Activated naive CD8-positive, alpha-beta T cell (primary cell): Measurements from ENCODE around the gene MALRD1.

Experiments used
- H3K27ac Mint-ChIP-seq: one replicate; pipeline ENCODE4 v1.8.0; 2021; ENCODE audit warnings: mixed read lengths
- H3K27me3 Mint-ChIP-seq: one replicate; pipeline ENCODE4 v1.8.0; 2021; ENCODE audit warnings: mixed read lengths
- H3K36me3 Mint-ChIP-seq: one replicate; pipeline ENCODE4 v1.8.0; 2021; ENCODE audit warnings: mixed read lengths
- H3K4me1 Mint-ChIP-seq: one replicate; pipeline ENCODE4 v1.8.0; 2021; ENCODE audit warnings: low read depth, mixed read lengths
- H3K4me3 Mint-ChIP-seq: one replicate; pipeline ENCODE4 v1.8.0; 2021; ENCODE audit warnings: mild to moderate bottlenecking, mixed read lengths
- H3K9me3 Mint-ChIP-seq: one replicate; pipeline ENCODE4 v1.8.0; 2021; ENCODE audit warnings: low read depth, mixed read lengths

Gene MALRD1

GRCh38 chr10:19058046-19058445, 9.4 kb downstream of the MALRD1 start:
- Mint-ChIP-seq H3K4me1 (no peaks in the 10 kb centered on the region), H3K27ac (no peak overlapping the region), H3K4me3 (no peak overlapping the region), H3K27me3 (no peaks in the 10 kb centered on the region), H3K36me3 (no peaks in the 10 kb centered on the region), H3K9me3 (peaks cover 19% of the 10 kb centered on the region)

DNA sequence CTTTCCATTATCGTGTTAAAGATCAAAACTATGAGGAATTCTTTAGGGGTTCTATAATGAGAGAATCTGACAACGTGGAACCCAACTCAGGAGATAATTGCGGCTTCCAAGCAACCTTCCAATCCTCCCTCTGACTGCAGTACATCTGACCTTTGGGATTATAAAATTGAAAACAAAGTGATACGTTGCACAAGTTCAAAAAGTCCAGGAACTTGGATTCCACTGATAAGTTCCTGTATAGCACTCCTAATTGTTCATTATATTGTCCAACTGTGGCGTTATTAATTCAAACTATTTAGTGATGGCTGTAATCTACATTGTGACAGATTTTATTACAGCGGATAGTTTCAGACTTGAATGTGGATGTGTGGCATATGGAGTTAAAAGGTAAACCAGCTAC, 15.4 kb downstream of the MALRD1 start:
- Mint-ChIP-seq H3K27me3 (no peaks in the 10 kb centered on the region), H3K36me3 (no peaks in the 10 kb centered on the region), H3K9me3 (peaks cover 26% of the 10 kb centered on the region), H3K4me3 (no peak overlapping the region), H3K4me1 (no peaks in the 10 kb centered on the region), H3K27ac (no peak overlapping the region)

- peaks cover 8% of the 10 kb centered on the region for H3K9me3 Mint-ChIP-seq
- H3K27ac Mint-ChIP-seq: no peak overlapping the region
- H3K4me1 Mint-ChIP-seq: no peaks in the 10 kb centered on the region
- no peak overlapping the region for H3K4me3 Mint-ChIP-seq
- no peaks in the 10 kb centered on the region for H3K36me3 Mint-ChIP-seq
- no peaks in the 10 kb centered on the region for H3K27me3 Mint-ChIP-seq
Measured at GRCh38 chr10:19071946-19072345, 23.3 kb downstream of the MALRD1 start.

- no peaks in the 10 kb centered on the region for H3K36me3 Mint-ChIP-seq
- no peaks in the 10 kb centered on the region for H3K27me3 Mint-ChIP-seq
- H3K4me3 Mint-ChIP-seq: no peak overlapping the region
- H3K4me1 Mint-ChIP-seq: no peaks in the 10 kb centered on the region
- peaks cover 8% of the 10 kb centered on the region for H3K9me3 Mint-ChIP-seq
- H3K27ac Mint-ChIP-seq: no peak overlapping the region
Measured at GRCh38 chr10:19077276-19077675, 28.7 kb downstream of the MALRD1 start.

GRCh38 chr10:19096501-19097073, 48.0 kb downstream of the MALRD1 start:
- Mint-ChIP-seq H3K9me3 (peaks cover 8% of the 10 kb centered on the region), H3K36me3 (no peaks in the 10 kb centered on the region)

DNA sequence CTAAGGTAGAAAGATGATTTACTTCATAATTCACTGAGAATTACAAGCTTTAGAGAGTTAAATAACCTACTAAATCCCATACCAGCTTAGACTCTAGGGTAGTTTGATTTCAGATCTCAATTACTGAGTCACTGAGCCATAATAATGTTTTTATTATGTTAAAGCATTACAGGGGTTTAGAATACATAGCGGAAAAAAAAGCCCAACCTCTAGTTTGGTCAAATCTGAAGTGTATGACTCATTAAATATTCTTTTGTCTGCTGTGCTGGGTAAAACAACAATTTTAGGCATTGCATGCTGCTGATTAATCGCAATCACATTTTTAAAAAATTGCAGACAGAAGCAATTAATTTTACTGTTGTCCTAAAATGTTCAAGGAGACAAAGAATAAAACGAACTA, 48.5 kb downstream of the MALRD1 start:
- Mint-ChIP-seq H3K9me3 (peaks cover 8% of the 10 kb centered on the region), H3K4me1 (no peaks in the 10 kb centered on the region), H3K27ac (no peak overlapping the region), H3K27me3 (no peaks in the 10 kb centered on the region), H3K4me3 (no peak overlapping the region), H3K36me3 (no peaks in the 10 kb centered on the region)

More at GRCh38 chr10:19096501-19097073, 48.0 kb downstream of the MALRD1 start:
- Mint-ChIP-seq H3K27me3 (no peaks in the 10 kb centered on the region), H3K4me1 (no peaks in the 10 kb centered on the region), H3K4me3 (no peak overlapping the region), H3K27ac (no peak overlapping the region)

GRCh38 chr10:19098803-19099202, 50.2 kb downstream of the MALRD1 start:
- Mint-ChIP-seq H3K9me3 (peaks cover 8% of the 10 kb centered on the region), H3K4me3 (no peak overlapping the region), H3K4me1 (no peaks in the 10 kb centered on the region), H3K36me3 (no peaks in the 10 kb centered on the region), H3K27me3 (no peaks in the 10 kb centered on the region), H3K27ac (no peak overlapping the region)

- Mint-ChIP-seq H3K4me1 (no peaks in the 10 kb centered on the region), H3K4me3 (no peak overlapping the region), H3K36me3 (no peaks in the 10 kb centered on the region), H3K27ac (no peak overlapping the region), H3K9me3 (peaks cover 27% of the 10 kb centered on the region), H3K27me3 (no peaks in the 10 kb centered on the region)
Measured at GRCh38 chr10:19107406-19107805, 58.8 kb downstream of the MALRD1 start.

DNA sequence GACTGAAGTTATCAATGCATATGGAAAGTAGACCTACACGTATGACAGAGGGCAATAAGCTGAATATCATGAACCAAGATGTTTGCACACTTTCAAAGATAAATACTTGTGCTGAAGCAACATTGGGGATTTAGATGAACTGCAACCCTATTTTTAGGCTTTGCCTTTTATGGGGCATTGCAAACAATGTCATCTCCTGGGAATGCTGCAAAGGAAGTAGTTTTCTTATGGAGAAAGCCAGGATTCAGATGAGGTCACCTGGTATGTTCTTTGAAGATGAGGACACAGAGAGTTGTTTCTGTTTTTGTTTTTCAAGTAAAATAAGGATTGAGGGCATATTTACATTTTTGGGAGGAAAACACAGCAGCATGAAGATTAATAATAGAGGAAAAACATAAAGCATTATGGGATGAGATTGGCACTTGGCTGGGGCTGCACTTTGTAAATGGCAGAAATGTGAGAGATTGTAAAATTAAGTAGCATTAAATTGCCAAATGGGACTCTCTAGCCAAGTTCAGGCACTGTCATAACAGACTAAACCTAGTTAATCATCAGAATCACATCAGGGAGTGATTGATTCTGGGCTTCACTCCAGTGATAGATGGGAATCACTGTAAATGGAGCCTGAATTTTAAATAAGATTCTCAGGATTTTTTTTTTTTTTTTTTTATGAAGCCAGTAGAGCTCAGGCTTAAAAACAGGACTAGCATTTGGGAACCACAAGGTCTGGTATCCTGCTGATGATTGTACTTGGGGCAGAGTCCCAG, 63.1 kb downstream of the MALRD1 start:
- H3K27ac Mint-ChIP-seq: no peak overlapping the region
- peaks cover 17% of the 10 kb centered on the region for H3K9me3 Mint-ChIP-seq
- H3K4me1 Mint-ChIP-seq: no peaks in the 10 kb centered on the region
- no peak overlapping the region for H3K4me3 Mint-ChIP-seq
- H3K36me3 Mint-ChIP-seq: no peaks in the 10 kb centered on the region
- H3K27me3 Mint-ChIP-seq: no peaks in the 10 kb centered on the region

GRCh38 chr10:19117438-19117837, 68.8 kb downstream of the MALRD1 start:
- Mint-ChIP-seq H3K27ac (no peak overlapping the region), H3K4me1 (no peaks in the 10 kb centered on the region), H3K36me3 (no peaks in the 10 kb centered on the region), H3K27me3 (no peaks in the 10 kb centered on the region), H3K9me3 (peaks cover 13% of the 10 kb centered on the region), H3K4me3 (no peak overlapping the region)

DNA sequence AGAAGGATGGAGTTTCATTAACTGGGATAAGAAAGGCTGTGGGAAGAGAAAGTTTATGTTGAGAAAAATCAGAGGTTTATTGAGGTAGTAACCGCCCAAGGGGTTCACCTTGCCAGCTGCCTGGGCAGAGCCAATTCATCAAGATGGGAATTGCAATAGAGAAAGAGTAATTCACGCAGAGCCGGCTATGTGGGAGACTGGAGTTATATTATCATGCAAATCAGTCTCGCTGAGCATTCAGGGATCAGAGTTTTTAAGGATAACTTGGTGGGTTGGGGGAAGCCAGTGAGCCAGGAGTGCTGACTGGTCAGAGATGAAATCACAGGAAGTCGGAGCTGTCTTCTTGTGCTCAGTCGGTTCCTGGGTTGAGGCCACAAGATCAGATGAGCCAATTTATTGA, 70.6 kb downstream of the MALRD1 start:
- Mint-ChIP-seq H3K36me3 (no peaks in the 10 kb centered on the region), H3K9me3 (peaks cover 13% of the 10 kb centered on the region), H3K4me1 (no peaks in the 10 kb centered on the region), H3K27me3 (no peaks in the 10 kb centered on the region), H3K4me3 (no peak overlapping the region), H3K27ac (no peak overlapping the region)

DNA sequence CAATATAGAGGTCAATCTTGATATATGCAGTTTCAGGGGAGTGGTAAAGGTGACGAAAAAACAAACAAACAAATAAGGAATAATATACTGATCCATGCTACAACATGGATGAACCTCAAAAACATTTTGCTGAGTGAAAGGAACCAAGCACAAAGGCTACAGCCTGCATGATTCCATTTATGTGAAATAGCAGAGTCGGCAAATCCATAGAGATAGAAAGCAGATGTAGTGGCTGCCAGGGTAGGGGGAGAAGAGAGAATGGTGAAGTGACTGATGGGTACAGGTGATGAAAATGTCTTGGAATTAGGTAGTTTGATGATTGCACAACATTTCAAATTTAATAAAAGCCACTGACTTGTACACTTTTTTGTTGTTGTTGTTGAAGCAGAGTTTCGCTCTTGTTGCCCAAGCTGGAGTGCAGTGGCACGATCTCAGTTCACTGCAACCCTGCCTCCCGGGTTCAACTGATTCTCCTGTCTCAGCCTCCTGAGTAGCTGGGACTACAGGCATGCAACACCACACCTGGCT, 71.8 kb downstream of the MALRD1 start:
- Mint-ChIP-seq H3K27me3 (no peaks in the 10 kb centered on the region), H3K9me3 (peaks cover 13% of the 10 kb centered on the region), H3K4me3 (no peak overlapping the region), H3K36me3 (no peaks in the 10 kb centered on the region), H3K27ac (no peak overlapping the region), H3K4me1 (no peaks in the 10 kb centered on the region)

DNA sequence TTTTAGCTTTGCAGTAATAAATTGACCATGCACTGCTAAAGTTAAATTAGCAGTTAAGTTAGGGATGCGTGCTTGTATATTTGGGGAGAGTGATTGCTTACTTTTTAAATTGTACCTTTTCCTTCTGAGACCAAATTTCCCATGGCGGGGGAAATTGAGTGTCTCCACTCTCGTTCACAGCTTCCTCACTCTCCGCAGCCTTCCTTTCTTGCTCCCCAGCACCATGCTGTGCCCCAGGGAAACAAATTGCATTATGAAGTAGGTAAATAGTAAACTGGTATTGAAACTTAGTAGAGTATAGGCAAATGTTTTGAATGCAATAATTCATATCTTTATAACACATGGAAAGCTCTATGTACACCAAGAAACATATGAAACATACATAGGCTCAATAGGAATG, 85.4 kb downstream of the MALRD1 start:
- Mint-ChIP-seq H3K4me1 (no peaks in the 10 kb centered on the region), H3K9me3 (no peaks in the 10 kb centered on the region)

GRCh38 chr10:19142967-19143366, 94.4 kb downstream of the MALRD1 start:
- H3K4me1 Mint-ChIP-seq: no peaks in the 10 kb centered on the region
- peaks cover 10% of the 10 kb centered on the region for H3K9me3 Mint-ChIP-seq
- no peaks in the 10 kb centered on the region for H3K27me3 Mint-ChIP-seq
- no peak overlapping the region for H3K4me3 Mint-ChIP-seq
- no peak overlapping the region for H3K27ac Mint-ChIP-seq
- H3K36me3 Mint-ChIP-seq: no peaks in the 10 kb centered on the region

More for the DNA sequence above, 85.4 kb downstream of the MALRD1 start:
- H3K4me3 Mint-ChIP-seq: no peak overlapping the region
- no peaks in the 10 kb centered on the region for H3K27me3 Mint-ChIP-seq
- H3K27ac Mint-ChIP-seq: no peak overlapping the region
- no peaks in the 10 kb centered on the region for H3K36me3 Mint-ChIP-seq

DNA sequence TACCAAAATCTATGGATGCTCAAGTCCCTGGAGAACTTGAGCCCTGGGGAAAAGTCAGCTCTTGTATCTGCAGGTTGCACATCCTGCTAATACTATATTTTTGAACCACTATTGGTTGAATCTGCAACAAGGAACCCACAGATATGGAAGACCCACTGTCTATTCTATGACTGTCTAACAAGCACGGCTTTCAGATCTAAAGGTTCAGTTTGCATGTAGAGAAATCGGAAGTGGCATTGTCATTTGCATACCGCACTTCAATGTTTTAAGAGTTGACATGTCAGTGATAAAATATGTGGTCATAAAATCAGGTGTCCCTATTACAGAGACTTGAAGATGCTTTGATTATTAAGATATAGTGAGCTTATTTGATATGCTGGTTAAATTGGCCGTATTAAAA, 95.6 kb downstream of the MALRD1 start:
- Mint-ChIP-seq H3K36me3 (no peaks in the 10 kb centered on the region), H3K4me3 (no peak overlapping the region), H3K9me3 (peaks cover 10% of the 10 kb centered on the region), H3K4me1 (no peaks in the 10 kb centered on the region), H3K27me3 (no peaks in the 10 kb centered on the region), H3K27ac (no peak overlapping the region)

GRCh38 chr10:19154375-19154774, 105.8 kb downstream of the MALRD1 start:
- Mint-ChIP-seq H3K9me3 (peaks cover 3% of the 10 kb centered on the region), H3K4me3 (no peak overlapping the region), H3K4me1 (no peaks in the 10 kb centered on the region), H3K27ac (no peak overlapping the region), H3K27me3 (no peaks in the 10 kb centered on the region), H3K36me3 (no peaks in the 10 kb centered on the region)
